HepG2 (cell line): ENCODE measurements around the gene GAGE12F. TPM values are rescaled to one million over a fixed set of nuclear protein-coding genes. Genes with fewer than 3 reads are reported as not detected.

ENCODE experiments used
- BRCA1 ChIP-seq: sonication (generic); formaldehyde crosslinking; IDR thresholded peaks from 2 replicates; pipeline ENCODE4 v1.4.0; 2020; ENCODE audit warnings: missing genetic modification reagents
- CEBPG ChIP-seq: IDR thresholded peaks from 2 replicates; pipeline ENCODE4 v1.6.1; 2016
- HDAC6 ChIP-seq: fragments of 200-600 bp; sonication (generic); IDR thresholded peaks from 2 replicates; pipeline ENCODE4 v1.7.0; 2017; ENCODE audit warnings: mild to moderate bottlenecking, antibody characterized with exemption, low read length, low read depth
- KMT2A ChIP-seq: sonication (generic); formaldehyde crosslinking; IDR thresholded peaks from 2 replicates; pipeline ENCODE4 v1.4.0; 2020; ENCODE audit warnings: missing genetic modification reagents
- MAF1 ChIP-seq: sonication (generic); formaldehyde crosslinking; IDR thresholded peaks from 2 replicates; pipeline ENCODE4 v1.5.0; 2020; ENCODE audit warnings: missing genetic modification reagents, borderline replicate concordance
- MLLT10 ChIP-seq: sonication (generic); formaldehyde crosslinking; IDR thresholded peaks from 2 replicates; pipeline ENCODE4 v1.4.0; 2020; ENCODE audit warnings: missing genetic modification reagents
- RFX1 ChIP-seq: fragments of 450-650 bp; IDR thresholded peaks from 2 replicates; pipeline ENCODE4 v1.6.1; 2017
- SATB2 ChIP-seq: sonication (generic); formaldehyde crosslinking; IDR thresholded peaks from 2 replicates; pipeline ENCODE4 v1.5.0; 2020; ENCODE audit warnings: missing genetic modification reagents
- SMARCC2 ChIP-seq: fragments of 450-650 bp; IDR thresholded peaks from 2 replicates; pipeline ENCODE4 v1.6.1; 2017; ENCODE audit warnings: antibody characterized with exemption, mild to moderate bottlenecking
- SRF ChIP-seq: IDR thresholded peaks from 2 replicates; pipeline ENCODE4 v1.6.1; 2011; ENCODE audit warnings: mild to moderate bottlenecking, low read depth, low read length, moderate library complexity
- ZBTB38 ChIP-seq: sonication (generic); formaldehyde crosslinking; IDR thresholded peaks from 2 replicates; pipeline ENCODE4 v1.5.1; 2020; ENCODE audit warnings: mild to moderate bottlenecking, missing genetic modification reagents
- ZKSCAN8 ChIP-seq: IDR thresholded peaks from 2 replicates; pipeline ENCODE4 v1.6.1; 2016; ENCODE audit warnings: borderline replicate concordance, missing genetic modification reagents, missing compliant biosample characterization
- ZNF136 ChIP-seq: sonication (generic); formaldehyde crosslinking; IDR thresholded peaks from 2 replicates; pipeline ENCODE4 v1.8.1; 2022; ENCODE audit warnings: low read depth, mild to moderate bottlenecking, moderate library complexity, missing genetic modification reagents
- ZNF180 ChIP-seq: sonication (generic); formaldehyde crosslinking; IDR thresholded peaks from 2 replicates; pipeline ENCODE4 v1.4.0; 2020; ENCODE audit warnings: low read depth, missing genetic modification reagents, borderline replicate concordance
- ZNF333 ChIP-seq: sonication (generic); formaldehyde crosslinking; IDR thresholded peaks from 2 replicates; pipeline ENCODE4 v1.4.0; 2020; ENCODE audit warnings: mild to moderate bottlenecking, missing genetic modification reagents, borderline replicate concordance
- ZNF768 ChIP-seq: sonication (generic); formaldehyde crosslinking; IDR thresholded peaks from 2 replicates; pipeline ENCODE4 v1.4.0; 2020; ENCODE audit warnings: missing genetic modification reagents
- ZNF775 ChIP-seq: sonication (generic); formaldehyde crosslinking; IDR thresholded peaks from 2 replicates; pipeline ENCODE4 v1.4.0; 2020; ENCODE audit warnings: missing genetic modification reagents, mild to moderate bottlenecking, moderate library complexity, borderline replicate concordance
- polyA plus RNA-seq, 8 experiments: library from polyadenylated mRNA; depleted of rRNA in 3 of 8; stranded (reverse) in 7 of 8; unstranded in 1 of 8; fragments of >200 nt; fragmentation: Illumina TruSeq in 4 of 8; extraction: Trizol in 4 of 8; gene quantifications; 2 replicates each; pipeline versions ENCODE4 v1.2.1 to v1.2.3, GENCODE V29; 2011 to 2016; ENCODE audit warnings: low read depth in 4 of 8, missing spikeins in 1 of 8, mixed read lengths in 1 of 8; ENCODE audit not compliant: insufficient read depth in 1 of 8
- total RNA-seq, 5 experiments: library from RNA; depleted of rRNA; stranded (reverse); fragments of >200 nt; fragmentation: Illumina TruSeq; extraction: Trizol; gene quantifications; 2 replicates each; pipeline ENCODE4 v1.2.3, GENCODE V29; 2016; ENCODE audit warnings: low read depth in 1 of 5
- TF ChIP-seq, protein P1 (sequence below): sonication (generic); formaldehyde crosslinking; IDR thresholded peaks from 2 replicates; pipeline ENCODE4 v1.8.1; 2023; ENCODE audit warnings: mild to moderate bottlenecking, missing genetic modification reagents
- TF ChIP-seq, protein P2 (sequence below): sonication (generic); formaldehyde crosslinking; IDR thresholded peaks from 2 replicates; pipeline ENCODE4 v1.5.0; 2020; ENCODE audit warnings: mild to moderate bottlenecking, low read depth, missing genetic modification reagents, borderline replicate concordance
- TF ChIP-seq, protein P3 (sequence below): sonication (generic); formaldehyde crosslinking; IDR thresholded peaks from 2 replicates; pipeline ENCODE4 v1.5.0; 2020; ENCODE audit warnings: missing genetic modification reagents
- TF ChIP-seq, protein P4 (sequence below): sonication (generic); formaldehyde crosslinking; IDR thresholded peaks from 2 replicates; pipeline ENCODE4 v1.9.0; 2021; ENCODE audit warnings: missing genetic modification reagents, mild to moderate bottlenecking, borderline replicate concordance
- TF ChIP-seq, protein P5 (sequence below): sonication (generic); formaldehyde crosslinking; IDR thresholded peaks from 2 replicates; pipeline ENCODE4 v1.5.0; 2020; ENCODE audit warnings: missing genetic modification reagents
- TF ChIP-seq, protein P6 (sequence below): sonication (generic); formaldehyde crosslinking; IDR thresholded peaks from 2 replicates; pipeline ENCODE4 v1.4.0; 2020; ENCODE audit warnings: missing genetic modification reagents, borderline replicate concordance

The GAGE12F gene
- total and polyA plus RNA-seq, 2 of the 13 experiments (the other 11 are each of a cell fraction or from before 2014, with no cell fraction given) = not detected

DNA sequence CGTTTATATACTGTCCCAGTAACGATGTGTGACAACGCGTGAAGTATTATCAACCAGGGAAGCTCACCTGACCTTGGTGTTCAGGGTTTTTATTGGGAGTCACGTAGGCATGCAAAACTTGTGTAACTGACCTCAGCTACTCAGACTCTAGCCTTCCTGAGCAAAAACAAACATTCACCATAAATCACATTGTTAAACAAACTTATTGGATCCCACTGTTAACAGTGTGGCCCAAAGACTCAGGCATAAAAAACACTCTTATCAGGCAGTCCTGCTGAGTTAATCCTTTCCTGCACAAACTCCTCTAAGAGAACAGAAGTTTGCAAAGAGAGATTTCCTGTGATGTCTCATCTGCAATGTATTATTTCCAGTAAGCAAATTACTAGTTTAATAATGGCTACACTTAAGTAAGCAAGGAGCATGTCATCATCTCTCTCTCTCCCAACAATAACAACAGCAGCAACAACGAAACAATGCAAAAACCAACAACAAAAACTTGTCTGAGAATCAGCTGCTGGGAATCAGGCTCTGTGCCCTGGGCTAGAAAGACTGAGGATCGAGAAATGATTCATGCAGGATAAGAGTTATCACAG is 50.2 kb downstream of the GAGE12F start (continued):
- TF ChIP-seq, protein P1, sequence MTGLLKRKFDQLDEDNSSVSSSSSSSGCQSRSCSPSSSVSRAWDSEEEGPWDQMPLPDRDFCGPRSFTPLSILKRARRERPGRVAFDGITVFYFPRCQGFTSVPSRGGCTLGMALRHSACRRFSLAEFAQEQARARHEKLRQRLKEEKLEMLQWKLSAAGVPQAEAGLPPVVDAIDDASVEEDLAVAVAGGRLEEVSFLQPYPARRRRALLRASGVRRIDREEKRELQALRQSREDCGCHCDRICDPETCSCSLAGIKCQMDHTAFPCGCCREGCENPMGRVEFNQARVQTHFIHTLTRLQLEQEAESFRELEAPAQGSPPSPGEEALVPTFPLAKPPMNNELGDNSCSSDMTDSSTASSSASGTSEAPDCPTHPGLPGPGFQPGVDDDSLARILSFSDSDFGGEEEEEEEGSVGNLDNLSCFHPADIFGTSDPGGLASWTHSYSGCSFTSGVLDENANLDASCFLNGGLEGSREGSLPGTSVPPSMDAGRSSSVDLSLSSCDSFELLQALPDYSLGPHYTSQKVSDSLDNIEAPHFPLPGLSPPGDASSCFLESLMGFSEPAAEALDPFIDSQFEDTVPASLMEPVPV (CRISPR knock-in tag) = no peak
- TF ChIP-seq BRCA1 (CRISPR knock-in tag) (no peak), ZNF180 (CRISPR knock-in tag) (no peak), ZNF775 (CRISPR knock-in tag) (no peak), KMT2A (CRISPR knock-in tag) (no peak), SRF (no peak), ZNF768 (no peak), ZBTB38 (CRISPR knock-in tag) (no peak), ZKSCAN8 (CRISPR knock-in tag) (no peak), MLLT10 (CRISPR knock-in tag) (no peak), HDAC6 (no peak), ZNF333 (CRISPR knock-in tag) (no peak), CEBPG (CRISPR knock-in tag) (peak; percentile 39), MAF1 (no peak), RFX1 (no peak), SMARCC2 (no peak), SATB2 (CRISPR knock-in tag) (no peak), ZNF136 (CRISPR knock-in tag) (no peak)
- TF ChIP-seq, protein P2, sequence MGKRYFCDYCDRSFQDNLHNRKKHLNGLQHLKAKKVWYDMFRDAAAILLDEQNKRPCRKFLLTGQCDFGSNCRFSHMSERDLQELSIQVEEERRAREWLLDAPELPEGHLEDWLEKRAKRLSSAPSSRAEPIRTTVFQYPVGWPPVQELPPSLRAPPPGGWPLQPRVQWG (CRISPR knock-in tag) = no peak
- TF ChIP-seq, protein P3, sequence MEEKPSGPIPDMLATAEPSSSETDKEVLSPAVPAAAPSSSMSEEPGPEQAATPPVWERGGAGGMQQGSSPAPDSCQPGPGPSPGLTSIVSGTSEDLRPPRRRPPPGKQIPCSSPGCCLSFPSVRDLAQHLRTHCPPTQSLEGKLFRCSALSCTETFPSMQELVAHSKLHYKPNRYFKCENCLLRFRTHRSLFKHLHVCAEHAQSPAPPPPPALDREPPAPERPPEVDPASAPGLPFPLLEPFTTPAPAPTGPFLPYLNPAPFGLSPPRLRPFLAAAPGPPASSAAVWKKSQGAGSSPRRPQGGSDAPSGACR (CRISPR knock-in tag) = no peak
- TF ChIP-seq, protein P4, sequence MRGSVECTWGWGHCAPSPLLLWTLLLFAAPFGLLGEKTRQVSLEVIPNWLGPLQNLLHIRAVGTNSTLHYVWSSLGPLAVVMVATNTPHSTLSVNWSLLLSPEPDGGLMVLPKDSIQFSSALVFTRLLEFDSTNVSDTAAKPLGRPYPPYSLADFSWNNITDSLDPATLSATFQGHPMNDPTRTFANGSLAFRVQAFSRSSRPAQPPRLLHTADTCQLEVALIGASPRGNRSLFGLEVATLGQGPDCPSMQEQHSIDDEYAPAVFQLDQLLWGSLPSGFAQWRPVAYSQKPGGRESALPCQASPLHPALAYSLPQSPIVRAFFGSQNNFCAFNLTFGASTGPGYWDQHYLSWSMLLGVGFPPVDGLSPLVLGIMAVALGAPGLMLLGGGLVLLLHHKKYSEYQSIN = no peak
- TF ChIP-seq, protein P5, sequence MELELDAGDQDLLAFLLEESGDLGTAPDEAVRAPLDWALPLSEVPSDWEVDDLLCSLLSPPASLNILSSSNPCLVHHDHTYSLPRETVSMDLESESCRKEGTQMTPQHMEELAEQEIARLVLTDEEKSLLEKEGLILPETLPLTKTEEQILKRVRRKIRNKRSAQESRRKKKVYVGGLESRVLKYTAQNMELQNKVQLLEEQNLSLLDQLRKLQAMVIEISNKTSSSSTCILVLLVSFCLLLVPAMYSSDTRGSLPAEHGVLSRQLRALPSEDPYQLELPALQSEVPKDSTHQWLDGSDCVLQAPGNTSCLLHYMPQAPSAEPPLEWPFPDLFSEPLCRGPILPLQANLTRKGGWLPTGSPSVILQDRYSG = no peak
- TF ChIP-seq, protein P6, sequence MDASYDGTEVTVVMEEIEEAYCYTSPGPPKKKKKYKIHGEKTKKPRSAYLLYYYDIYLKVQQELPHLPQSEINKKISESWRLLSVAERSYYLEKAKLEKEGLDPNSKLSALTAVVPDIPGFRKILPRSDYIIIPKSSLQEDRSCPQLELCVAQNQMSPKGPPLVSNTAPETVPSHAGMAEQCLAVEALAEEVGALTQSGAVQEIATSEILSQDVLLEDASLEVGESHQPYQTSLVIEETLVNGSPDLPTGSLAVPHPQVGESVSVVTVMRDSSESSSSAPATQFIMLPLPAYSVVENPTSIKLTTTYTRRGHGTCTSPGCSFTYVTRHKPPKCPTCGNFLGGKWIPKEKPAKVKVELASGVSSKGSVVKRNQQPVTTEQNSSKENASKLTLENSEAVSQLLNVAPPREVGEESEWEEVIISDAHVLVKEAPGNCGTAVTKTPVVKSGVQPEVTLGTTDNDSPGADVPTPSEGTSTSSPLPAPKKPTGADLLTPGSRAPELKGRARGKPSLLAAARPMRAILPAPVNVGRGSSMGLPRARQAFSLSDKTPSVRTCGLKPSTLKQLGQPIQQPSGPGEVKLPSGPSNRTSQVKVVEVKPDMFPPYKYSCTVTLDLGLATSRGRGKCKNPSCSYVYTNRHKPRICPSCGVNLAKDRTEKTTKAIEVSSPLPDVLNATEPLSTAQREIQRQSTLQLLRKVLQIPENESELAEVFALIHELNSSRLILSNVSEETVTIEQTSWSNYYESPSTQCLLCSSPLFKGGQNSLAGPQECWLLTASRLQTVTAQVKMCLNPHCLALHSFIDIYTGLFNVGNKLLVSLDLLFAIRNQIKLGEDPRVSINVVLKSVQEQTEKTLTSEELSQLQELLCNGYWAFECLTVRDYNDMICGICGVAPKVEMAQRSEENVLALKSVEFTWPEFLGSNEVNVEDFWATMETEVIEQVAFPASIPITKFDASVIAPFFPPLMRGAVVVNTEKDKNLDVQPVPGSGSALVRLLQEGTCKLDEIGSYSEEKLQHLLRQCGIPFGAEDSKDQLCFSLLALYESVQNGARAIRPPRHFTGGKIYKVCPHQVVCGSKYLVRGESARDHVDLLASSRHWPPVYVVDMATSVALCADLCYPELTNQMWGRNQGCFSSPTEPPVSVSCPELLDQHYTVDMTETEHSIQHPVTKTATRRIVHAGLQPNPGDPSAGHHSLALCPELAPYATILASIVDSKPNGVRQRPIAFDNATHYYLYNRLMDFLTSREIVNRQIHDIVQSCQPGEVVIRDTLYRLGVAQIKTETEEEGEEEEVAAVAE (CRISPR knock-in tag) = no peak
